ENCODE results near the gene FBXO2.

Gene FBXO2

DNA sequence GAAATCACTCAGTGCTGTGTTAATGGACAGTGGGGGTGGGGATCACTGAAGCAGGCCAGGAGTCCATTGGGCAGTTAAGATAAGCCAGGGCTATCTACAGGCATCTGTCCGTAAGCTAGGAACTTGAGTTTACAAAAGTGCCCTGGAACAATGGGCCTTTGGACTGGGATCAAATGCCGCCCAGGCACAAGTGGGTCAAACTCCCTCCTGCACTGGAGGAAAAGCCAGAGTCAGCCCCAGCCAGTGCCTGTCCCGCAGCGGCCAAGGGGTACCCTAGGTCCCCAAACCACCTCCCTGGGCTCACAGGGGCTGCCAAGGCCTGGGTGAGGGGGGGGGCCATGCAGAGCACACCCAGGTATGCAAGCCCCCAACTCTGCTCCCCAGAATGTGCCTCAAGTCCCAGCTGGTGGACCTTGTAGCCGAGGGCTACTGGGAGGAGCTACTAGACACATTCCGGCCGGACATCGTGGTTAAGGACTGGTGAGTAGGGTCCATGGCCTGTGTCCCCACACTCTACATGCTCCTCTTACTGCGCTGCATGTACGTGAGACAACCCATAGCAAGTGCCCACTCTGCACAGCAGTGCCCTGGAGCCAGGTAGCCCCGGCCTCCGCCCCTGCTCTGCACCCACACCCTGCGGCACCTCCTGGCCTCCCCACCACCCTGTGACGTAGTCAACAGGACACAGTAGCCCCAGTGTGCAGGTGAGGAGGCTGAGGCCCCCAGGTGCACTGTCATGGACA lies 17.5 kb upstream of the FBXO2 start:
- H3K9ac ChIP-seq (ENCODE audit: low read depth, low read length) = no peak overlapping the region
- H3K9me3 ChIP-seq (ENCODE audit: control insufficient read depth, insufficient read depth, low read length) = no peaks in the 10 kb centered on the region
- H3K36me3 ChIP-seq (ENCODE audit: insufficient read depth, low read length) = peaks cover 11% of the 10 kb centered on the region
- H3K4me1 ChIP-seq (ENCODE audit: insufficient read depth, low read length) = no peaks in the 10 kb centered on the region

DNA sequence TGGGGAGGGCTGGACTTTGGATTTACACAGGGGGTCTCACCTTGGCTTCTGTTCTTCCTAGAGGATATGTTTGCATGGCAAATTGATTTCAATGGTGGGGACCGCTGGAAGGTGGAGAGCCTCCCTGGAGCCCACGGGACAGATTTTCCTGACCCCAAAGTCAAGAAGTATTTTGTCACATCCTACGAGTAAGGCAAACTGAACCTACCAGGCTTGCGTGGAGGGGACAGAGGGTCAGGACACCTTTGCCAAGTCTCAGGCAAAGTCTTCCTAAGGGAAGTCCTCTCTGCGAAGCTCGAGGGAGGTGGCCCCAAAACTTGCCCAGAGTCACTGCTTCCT lies 16.9 kb upstream of the FBXO2 start:
- Histone ChIP-seq H3K9ac (ENCODE audit: low read depth, low read length) (no peak overlapping the region), H3K9me3 (ENCODE audit: control insufficient read depth, insufficient read depth, low read length) (no peaks in the 10 kb centered on the region), H3K4me1 (ENCODE audit: insufficient read depth, low read length) (no peaks in the 10 kb centered on the region), H3K36me3 (ENCODE audit: insufficient read depth, low read length) (peaks cover 11% of the 10 kb centered on the region)

DNA sequence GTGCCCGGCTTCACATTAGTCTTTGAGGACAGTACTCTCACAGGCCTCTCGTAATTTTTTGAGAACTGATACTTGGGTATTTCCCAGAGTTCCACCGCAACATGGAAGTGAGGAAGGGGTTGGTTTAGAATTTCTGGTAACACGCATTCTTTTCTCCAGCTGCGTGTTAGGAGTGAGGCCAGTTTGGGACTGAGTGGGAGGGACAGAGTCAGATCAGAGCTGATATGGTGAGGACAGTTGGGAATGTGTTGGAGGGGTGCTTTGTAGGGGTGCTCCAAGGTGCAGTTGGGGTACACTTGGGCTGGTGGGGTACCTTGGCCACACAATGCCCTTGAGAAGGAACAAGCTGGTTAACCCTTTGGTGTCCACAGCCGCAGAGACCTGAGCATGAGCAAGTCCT lies 16.5 kb upstream of the FBXO2 start:
- no peak overlapping the region for H3K9ac ChIP-seq (ENCODE audit: low read depth, low read length)
- no peaks in the 10 kb centered on the region for H3K4me1 ChIP-seq (ENCODE audit: insufficient read depth, low read length)

DNA sequence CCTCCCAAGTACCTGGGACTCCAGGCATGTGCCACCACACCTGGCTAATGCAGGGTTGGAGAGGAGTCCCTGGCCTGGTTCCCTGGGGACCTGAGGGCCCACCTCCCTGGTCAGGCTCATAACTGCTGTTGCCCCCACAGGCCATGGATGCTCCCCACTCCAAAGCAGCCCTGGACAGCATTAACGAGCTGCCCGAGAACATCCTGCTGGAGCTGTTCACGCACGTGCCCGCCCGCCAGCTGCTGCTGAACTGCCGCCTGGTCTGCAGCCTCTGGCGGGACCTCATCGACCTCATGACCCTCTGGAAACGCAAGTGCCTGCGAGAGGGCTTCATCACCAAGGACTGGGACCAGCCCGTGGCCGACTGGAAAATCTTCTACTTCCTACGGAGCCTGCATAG lies 14.3 kb upstream of the FBXO2 start:
- Histone ChIP-seq H3K4me1 (ENCODE audit: insufficient read depth, low read length) (no peaks in the 10 kb centered on the region), H3K36me3 (ENCODE audit: insufficient read depth, low read length) (peaks cover 8% of the 10 kb centered on the region), H3K9me3 (ENCODE audit: control insufficient read depth, insufficient read depth, low read length) (no peaks in the 10 kb centered on the region), H3K9ac (ENCODE audit: low read depth, low read length) (no peak overlapping the region)

More for the DNA sequence above, 16.5 kb upstream of the FBXO2 start:
- H3K36me3 ChIP-seq (ENCODE audit: insufficient read depth, low read length) = peaks cover 9% of the 10 kb centered on the region
- no peaks in the 10 kb centered on the region for H3K9me3 ChIP-seq (ENCODE audit: control insufficient read depth, insufficient read depth, low read length)

DNA sequence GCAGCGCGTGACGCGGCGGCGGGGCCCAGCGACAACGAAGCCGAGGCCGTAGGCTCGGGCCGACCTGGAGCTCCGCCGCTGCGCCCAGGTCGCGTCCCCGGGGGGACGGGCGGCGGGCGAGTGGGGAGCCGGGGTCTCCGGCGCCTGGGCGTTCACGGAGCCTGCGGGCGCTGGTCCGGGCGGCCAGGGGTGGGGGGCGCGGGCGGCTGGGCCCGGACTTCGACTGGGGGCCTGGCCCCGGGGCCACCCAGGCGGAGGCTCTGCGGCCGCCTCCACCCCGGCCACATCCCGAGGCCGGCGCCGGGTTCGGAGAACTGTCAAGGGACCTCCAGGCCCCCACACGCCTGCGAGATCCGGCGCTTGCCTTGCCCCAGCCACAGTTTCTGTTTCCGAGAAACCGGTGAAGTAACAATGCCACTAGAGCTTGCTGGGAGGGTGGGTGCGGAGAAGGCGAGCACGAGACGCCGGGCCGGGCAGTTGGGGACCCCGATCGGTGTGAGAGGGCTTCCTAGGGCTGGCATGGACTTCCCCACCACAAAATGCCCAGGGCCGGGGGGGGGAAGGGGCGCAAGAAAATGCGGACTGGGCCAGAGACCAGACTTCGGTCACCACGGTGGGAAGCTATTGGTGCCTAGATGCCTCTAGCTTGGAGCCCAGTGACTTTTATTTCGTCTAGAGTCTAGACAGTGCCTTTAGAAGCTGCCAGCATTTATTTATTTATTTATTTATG lies 10.3 kb upstream of the FBXO2 start:
- H3K9ac ChIP-seq (ENCODE audit: low read depth, low read length) = peak overlapping the region; percentile 81
- H3K9me3 ChIP-seq (ENCODE audit: control insufficient read depth, insufficient read depth, low read length) = no peaks in the 10 kb centered on the region
- no peaks in the 10 kb centered on the region; the same call in 1 of the 2 replicates for H3K36me3 ChIP-seq (ENCODE audit: insufficient read depth, low read length)
- H3K4me1 ChIP-seq (ENCODE audit: insufficient read depth, low read length) = no peaks in the 10 kb centered on the region

DNA sequence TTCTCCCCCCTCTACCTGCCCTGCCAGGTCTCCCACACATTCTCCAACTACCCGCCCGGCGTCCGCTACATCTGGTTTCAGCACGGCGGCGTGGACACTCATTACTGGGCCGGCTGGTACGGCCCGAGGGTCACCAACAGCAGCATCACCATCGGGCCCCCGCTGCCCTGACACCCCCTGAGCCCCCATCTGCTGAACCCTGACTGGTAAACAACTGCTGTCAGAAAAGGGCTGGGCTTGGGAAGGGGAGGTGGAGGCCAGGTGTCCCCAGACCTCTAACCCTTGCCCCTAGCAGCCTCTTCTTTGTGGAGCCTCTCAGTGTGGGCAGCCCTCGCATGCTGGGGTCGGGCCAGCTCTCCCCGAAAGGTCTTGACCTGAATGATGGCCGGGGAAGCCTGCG lies 6.9 kb upstream of the FBXO2 start:
- Histone ChIP-seq H3K9ac (ENCODE audit: low read depth, low read length) (no peak overlapping the region), H3K36me3 (ENCODE audit: insufficient read depth, low read length) (peaks cover 11% of the 10 kb centered on the region), H3K9me3 (ENCODE audit: control insufficient read depth, insufficient read depth, low read length) (no peaks in the 10 kb centered on the region), H3K4me1 (ENCODE audit: insufficient read depth, low read length) (no peaks in the 10 kb centered on the region)

DNA sequence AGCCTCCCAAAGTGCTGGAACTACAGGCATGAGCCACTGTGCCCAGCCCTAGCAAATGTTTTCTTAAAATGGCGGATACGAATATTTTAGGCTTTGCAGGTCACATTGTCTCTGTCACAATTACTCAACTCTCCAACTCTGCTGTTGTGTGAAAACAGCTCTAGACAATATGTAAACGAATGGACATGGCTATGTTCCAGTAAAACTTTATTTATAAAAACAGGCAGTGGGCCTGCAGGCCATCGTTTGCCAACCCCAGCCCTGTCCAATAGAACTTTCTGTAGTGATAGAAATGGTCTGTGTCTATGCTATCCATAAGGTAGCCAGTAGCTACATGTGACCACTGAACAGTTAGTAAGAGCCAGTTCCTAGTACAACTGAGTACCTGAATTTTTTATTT lies 5.5 kb upstream of the FBXO2 start:
- no peaks in the 10 kb centered on the region for H3K9me3 ChIP-seq (ENCODE audit: control insufficient read depth, insufficient read depth, low read length)
- no peak overlapping the region for H3K9ac ChIP-seq (ENCODE audit: low read depth, low read length)
- H3K36me3 ChIP-seq (ENCODE audit: insufficient read depth, low read length) = peaks cover 11% of the 10 kb centered on the region
- H3K4me1 ChIP-seq (ENCODE audit: insufficient read depth, low read length) = peaks cover 5% of the 10 kb centered on the region; the same call in 1 of the 2 replicates

DNA sequence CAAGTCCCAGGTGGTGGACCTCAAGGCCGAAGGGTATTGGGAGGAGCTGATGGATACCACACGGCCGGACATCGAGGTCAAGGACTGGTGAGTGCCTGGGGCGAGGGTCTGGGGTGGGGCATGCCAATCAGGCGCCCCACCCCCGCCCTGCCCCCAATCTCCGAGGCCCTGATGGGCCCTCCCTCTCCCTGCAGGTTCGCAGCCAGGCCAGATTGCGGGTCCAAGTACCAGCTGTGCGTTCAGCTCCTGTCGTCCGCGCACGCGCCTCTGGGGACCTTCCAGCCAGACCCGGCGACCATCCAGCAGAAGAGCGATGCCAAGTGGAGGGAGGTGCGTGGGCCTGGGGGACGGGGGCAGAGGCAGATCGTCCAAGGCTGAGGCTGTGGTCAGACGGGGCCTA lies 4.3 kb upstream of the FBXO2 start:
- Histone ChIP-seq H3K36me3 (ENCODE audit: insufficient read depth, low read length) (peaks cover 11% of the 10 kb centered on the region), H3K9me3 (ENCODE audit: control insufficient read depth, insufficient read depth, low read length) (no peaks in the 10 kb centered on the region), H3K9ac (ENCODE audit: low read depth, low read length) (no peak overlapping the region), H3K4me1 (ENCODE audit: insufficient read depth, low read length) (peaks cover 5% of the 10 kb centered on the region; the same call in 1 of the 2 replicates)

DNA sequence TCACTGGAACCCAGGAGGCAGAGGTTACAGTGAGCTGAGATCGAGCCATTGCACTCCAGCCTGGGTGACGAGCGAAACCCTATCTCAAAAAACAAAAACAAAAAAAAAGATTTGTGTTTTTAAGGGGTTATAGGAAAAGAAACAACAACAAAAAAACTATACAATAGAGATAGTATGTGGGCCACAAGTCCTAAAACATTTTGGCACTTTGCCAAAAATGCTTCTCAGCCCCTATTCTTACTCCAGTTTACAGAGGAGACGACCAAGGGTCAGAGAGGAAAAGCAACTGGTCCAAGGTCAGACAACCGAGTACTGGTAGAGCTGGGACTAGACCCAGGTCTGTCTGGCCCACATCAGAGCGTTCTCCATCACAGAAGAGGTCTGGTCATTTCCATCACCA lies 3.4 kb upstream of the FBXO2 start:
- peaks cover 9% of the 10 kb centered on the region; the same call in 1 of the 2 replicates for H3K4me1 ChIP-seq (ENCODE audit: insufficient read depth, low read length)
- H3K9me3 ChIP-seq (ENCODE audit: control insufficient read depth, insufficient read depth, low read length) = no peaks in the 10 kb centered on the region
- H3K9ac ChIP-seq (ENCODE audit: low read depth, low read length) = no peak overlapping the region
- peaks cover 11% of the 10 kb centered on the region for H3K36me3 ChIP-seq (ENCODE audit: insufficient read depth, low read length)

DNA sequence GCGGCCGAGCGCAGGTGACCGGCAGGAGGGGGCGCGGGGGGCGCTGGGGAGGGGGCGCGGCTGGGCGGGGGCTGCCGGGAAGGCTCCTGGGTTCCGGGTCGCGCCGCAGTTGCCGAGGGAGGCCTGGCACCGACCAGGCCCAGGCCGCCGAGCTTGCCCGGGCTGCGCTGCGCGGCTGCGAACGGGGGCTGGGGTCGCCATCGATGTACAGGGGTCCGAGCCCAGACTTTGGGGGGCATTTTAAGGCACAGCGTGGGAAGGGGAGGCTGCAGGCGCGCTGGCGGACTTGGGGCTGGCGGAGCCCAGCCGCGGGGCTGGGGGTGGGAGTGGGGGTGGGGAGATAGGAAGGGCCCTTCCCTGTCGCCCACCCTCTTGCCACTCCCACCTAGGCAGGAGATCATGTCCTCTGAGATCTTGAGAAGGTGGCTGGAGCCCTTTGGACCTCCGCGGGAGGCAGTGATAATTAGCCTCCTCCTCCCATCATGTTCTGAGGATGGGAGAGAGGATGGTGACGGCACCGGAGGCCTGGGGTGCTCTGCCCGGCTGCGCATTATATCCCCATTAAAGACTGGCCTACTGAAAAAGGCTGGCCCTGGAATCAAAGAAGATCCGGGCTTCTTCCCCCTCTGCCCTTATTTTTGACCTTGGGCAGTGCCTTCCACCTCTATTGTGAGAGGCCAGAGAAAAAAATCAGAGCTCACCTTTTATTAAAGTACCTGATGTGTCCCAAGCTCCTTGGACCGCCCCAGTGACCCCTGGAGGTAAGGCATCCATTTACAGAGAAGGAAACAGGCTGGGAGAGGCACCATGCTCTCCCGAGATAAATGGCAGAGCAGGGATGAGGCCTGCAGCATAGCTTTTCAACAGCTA lies 945 bp upstream of the FBXO2 start:
- Histone ChIP-seq H3K4me1 (ENCODE audit: insufficient read depth, low read length) (peaks cover 19% of the 10 kb centered on the region), H3K9me3 (ENCODE audit: control insufficient read depth, insufficient read depth, low read length) (no peaks in the 10 kb centered on the region), H3K36me3 (ENCODE audit: insufficient read depth, low read length) (peaks cover 11% of the 10 kb centered on the region), H3K9ac (ENCODE audit: low read depth, low read length) (peak overlapping the region; percentile 61)

DNA sequence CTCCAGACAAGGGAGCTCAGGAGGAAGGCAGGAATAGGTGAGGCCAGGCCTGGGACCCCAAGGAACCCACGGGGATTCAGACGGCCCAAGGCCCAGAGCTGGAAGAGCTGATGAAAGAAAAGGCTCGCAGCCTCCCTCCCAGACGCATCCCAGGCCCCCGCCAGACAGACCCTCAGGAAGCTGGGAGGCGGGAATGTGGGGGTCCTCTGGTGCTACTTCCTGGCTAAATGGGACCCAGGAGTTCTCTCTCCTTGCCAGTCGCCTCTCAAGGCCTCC lies 430 bp downstream of the FBXO2 start:
- Histone ChIP-seq H3K9ac (ENCODE audit: low read depth, low read length) (peak overlapping the region; percentile 85), H3K9me3 (ENCODE audit: control insufficient read depth, insufficient read depth, low read length) (no peaks in the 10 kb centered on the region), H3K36me3 (ENCODE audit: insufficient read depth, low read length) (peaks cover 9% of the 10 kb centered on the region), H3K4me1 (ENCODE audit: insufficient read depth, low read length) (peaks cover 24% of the 10 kb centered on the region)

DNA sequence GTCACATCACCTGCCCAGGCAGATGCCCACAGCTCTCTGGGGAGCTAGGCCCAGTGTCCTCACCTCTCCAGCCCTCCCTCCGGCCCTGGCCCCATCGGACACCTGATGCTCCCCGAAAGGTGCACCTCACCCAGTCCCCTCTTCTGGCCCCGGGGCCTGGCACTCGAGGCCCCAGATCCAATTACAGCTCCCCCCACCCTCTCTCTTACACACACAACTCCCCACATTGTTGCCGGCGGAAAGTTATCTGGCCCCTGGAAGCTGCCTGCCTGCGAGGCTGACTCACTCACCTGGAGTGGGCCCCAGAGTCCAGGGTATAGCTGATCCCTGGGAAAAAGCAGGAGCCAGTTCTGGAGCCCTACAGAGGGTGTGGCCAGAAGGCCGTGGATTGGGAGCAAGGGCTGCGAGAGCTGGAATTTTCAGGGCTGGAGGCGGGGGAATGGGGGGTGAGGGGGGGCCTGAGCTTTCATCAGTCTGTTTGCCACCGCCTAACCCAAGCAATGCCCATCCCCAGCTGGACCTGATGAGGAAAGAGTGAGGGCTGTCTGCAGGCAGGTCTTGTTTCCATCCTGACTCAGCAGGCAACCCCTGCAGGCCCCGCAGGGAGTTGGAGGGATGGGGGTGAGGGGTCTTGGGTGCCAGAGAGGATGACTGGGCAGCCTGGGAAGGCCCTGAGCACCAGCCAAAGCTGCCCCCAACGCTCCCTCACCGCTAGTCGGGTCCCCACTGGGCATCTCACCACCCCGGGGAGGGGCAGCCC lies 948 bp downstream of the FBXO2 start:
- Histone ChIP-seq H3K9ac (ENCODE audit: low read depth, low read length) (peak overlapping the region; percentile 85), H3K36me3 (ENCODE audit: insufficient read depth, low read length) (peaks cover 4% of the 10 kb centered on the region), H3K4me1 (ENCODE audit: insufficient read depth, low read length) (peaks cover 28% of the 10 kb centered on the region), H3K9me3 (ENCODE audit: control insufficient read depth, insufficient read depth, low read length) (no peaks in the 10 kb centered on the region)

DNA sequence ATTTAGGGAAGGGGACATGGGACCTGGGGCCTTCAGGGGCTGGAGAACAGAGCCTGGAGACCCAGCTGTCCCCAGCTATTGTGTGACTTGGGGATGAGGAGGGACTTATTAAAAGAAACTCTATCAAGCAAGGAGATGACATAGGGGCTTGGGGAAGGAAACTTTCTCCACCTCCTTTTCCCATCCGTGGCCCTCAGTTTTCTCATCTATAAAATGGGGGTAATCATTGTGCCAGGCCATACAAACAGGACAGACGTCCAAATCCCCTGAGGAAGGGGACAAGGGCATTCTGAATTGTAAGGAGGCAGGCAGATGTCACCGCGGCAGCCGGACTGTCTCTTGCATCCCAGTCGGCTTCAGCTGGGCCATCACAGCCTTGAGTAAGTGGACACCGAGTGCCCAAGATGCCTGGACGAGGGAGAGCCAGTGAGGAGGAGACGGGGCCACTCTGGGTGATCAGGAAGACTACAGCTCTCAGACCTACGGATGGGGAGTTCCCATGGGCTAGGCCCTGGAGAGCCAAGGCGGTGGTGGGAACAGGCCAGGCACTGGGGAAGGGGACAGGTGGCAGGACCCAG lies 1.9 kb downstream of the FBXO2 start:
- peaks cover 28% of the 10 kb centered on the region for H3K4me1 ChIP-seq (ENCODE audit: insufficient read depth, low read length)
- 0 out of 2 replicates have a peak, but pooled peaks cover 3% of the 10 kb centered on the region for H3K36me3 ChIP-seq (ENCODE audit: insufficient read depth, low read length)
- H3K9ac ChIP-seq (ENCODE audit: low read depth, low read length) = peak overlapping the region; percentile 39; the same call in 1 of the 2 replicates
- H3K9me3 ChIP-seq (ENCODE audit: control insufficient read depth, insufficient read depth, low read length) = no peaks in the 10 kb centered on the region

DNA sequence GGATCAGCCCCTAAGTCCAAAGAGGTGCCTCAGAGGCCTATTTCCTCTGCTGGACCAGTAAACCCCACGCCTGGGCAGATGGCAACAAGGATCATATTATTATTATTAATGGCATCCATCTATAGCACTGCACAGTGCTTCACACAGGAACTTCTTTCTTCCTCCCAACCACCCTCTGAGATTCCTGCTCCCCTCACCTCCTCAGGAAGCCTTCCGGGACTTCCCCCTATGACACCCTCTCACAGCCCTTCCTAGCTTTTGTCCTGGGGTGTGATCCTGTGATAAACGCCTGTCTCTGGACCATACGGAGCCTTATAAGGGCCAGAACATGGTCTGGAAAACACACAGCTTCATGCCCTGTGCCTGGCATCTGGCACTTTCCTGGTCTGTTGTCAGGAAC lies 3.2 kb downstream of the FBXO2 start:
- Histone ChIP-seq H3K9me3 (ENCODE audit: control insufficient read depth, insufficient read depth, low read length) (no peaks in the 10 kb centered on the region), H3K9ac (ENCODE audit: low read depth, low read length) (no peak overlapping the region), H3K4me1 (ENCODE audit: insufficient read depth, low read length) (peaks cover 28% of the 10 kb centered on the region), H3K36me3 (ENCODE audit: insufficient read depth, low read length) (no peaks in the 10 kb centered on the region)

All from ES-I3 (cell line).